Ascending aorta (tissue), 2 donors: Measurements from ENCODE around the gene ZBTB26. TPM values are rescaled to one million over a fixed set of nuclear protein-coding genes. Genes with fewer than 3 reads are reported as not detected.
"Not testable (repeated sequence)": the region's sequence is repeated elsewhere in the genome, so short reads cannot be mapped to it uniquely, and the experiment has no call there.

Source experiments
- DNase-seq, 2 donors: peaks; one replicate each; pipeline ENCODE4 v3.0.0-alpha.2; 2019; ENCODE audit warnings: low spot score in 2 of 2
- H3K27ac ChIP-seq, 2 donors: fragments of 200-600 bp; sonication (generic); one replicate each; pipeline ENCODE4 v1.5.1; 2016 to 2017; ENCODE audit warnings: mild to moderate bottlenecking in 1 of 2
- H3K27me3 ChIP-seq: fragments of 200-600 bp; sonication (generic); one replicate; pipeline ENCODE4 v1.5.1; 2017
- H3K36me3 ChIP-seq, 2 donors: fragments of 200-600 bp; sonication (generic); one replicate each; pipeline ENCODE4 v1.5.1; 2016
- H3K4me1 ChIP-seq, 2 donors: fragments of 200-600 bp; sonication (generic); one replicate each; pipeline ENCODE4 v1.5.1; 2016 to 2017; ENCODE audit warnings: mild to moderate bottlenecking in 1 of 2
- H3K4me3 ChIP-seq, 2 donors: fragments of 200-600 bp; sonication (generic); one replicate each; pipeline ENCODE4 v1.5.1; 2016 to 2017; ENCODE audit warnings: mild to moderate bottlenecking in 1 of 2
- H3K9me3 ChIP-seq, 2 donors: fragments of 200-600 bp; sonication (generic); one replicate each; pipeline ENCODE4 v1.5.1; 2016
- intact Hi-C: fragments of 100-400 bp; cut with DNase I; formaldehyde crosslinking; loops from one replicate; pipeline ENCODE4 v1.15.1; 2023
- total RNA-seq: library from RNA; depleted of rRNA; stranded (reverse); fragments of >200 nt; gene quantifications from one replicate; pipeline ENCODE4 v1.1.0, GENCODE V29; 2016
- TF ChIP-seq, protein P1 (sequence below), 3 experiments: fragments of 200-600 bp in 2 of 3; fragments of 450-650 bp in 1 of 3; sonication (generic) in 2 of 3; IDR thresholded peaks; one replicate each; pipeline ENCODE4 v1.5.1; 2016 to 2019; ENCODE audit warnings: antibody characterized with exemption in 3 of 3, mild to moderate bottlenecking in 1 of 3, moderate library complexity in 1 of 3

The ZBTB26 gene
- total RNA-seq, 1 donor from 2014 or later = 0.96 TPM

DNA sequence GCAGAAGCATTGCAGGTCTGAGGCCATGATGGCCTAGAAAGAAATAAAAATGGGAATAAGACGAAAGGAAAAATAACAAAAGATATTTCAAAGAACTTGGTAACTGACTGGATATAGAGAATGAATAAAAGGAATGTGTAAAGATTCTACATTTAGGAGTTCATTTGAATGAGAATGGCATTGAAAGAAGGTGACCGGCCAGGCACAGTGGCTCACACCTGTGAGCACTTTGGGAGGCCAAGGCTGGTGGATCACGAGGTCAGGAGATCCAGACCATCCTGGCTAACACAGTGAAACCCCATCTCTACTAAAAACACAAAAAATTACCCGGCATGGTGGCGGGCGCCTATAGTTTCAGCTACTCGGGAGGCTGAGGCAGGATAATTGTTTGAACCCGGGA is 8.6 kb downstream of the ZBTB26 start:
- DNase-seq = no peak
- Histone ChIP-seq H3K4me3 (no peak overlapping the region), H3K9me3 (no peaks in the 10 kb centered on the region), H3K4me1 (no peaks in the 10 kb centered on the region), H3K27me3 (no peaks in the 10 kb centered on the region), H3K36me3 (peaks cover 9 to 17% of the 10 kb centered on the region in 2 donors), H3K27ac (no peak overlapping the region)
- intact Hi-C loops = no loop called here
- TF ChIP-seq, protein P1, sequence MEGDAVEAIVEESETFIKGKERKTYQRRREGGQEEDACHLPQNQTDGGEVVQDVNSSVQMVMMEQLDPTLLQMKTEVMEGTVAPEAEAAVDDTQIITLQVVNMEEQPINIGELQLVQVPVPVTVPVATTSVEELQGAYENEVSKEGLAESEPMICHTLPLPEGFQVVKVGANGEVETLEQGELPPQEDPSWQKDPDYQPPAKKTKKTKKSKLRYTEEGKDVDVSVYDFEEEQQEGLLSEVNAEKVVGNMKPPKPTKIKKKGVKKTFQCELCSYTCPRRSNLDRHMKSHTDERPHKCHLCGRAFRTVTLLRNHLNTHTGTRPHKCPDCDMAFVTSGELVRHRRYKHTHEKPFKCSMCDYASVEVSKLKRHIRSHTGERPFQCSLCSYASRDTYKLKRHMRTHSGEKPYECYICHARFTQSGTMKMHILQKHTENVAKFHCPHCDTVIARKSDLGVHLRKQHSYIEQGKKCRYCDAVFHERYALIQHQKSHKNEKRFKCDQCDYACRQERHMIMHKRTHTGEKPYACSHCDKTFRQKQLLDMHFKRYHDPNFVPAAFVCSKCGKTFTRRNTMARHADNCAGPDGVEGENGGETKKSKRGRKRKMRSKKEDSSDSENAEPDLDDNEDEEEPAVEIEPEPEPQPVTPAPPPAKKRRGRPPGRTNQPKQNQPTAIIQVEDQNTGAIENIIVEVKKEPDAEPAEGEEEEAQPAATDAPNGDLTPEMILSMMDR (IDR thresholded peaks at IDR 0.05) = no peak

DNA sequence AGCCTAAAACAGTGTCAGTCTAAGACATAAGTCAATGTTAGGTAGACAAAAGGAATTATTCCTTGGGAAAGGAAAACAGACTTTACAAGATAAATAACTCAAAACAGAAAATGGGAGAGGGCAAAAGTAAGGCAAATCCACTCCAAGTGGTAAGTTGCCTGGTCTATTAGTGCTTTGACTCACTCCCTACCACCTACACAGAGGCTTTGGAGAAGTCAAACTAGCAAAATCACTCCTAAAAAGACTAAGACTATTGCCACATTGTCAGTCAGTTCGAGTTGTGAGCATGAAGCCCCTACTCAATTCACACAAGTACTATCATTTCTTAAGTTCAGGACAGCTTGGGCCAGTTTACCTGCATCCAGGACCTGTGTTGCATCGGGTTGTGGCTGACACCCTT is 13.0 kb downstream of the ZBTB26 start:
- intact Hi-C loops = no loop called here
- Histone ChIP-seq H3K4me1 (no peaks in the 10 kb centered on the region), H3K27me3 (no peaks in the 10 kb centered on the region), H3K4me3 (no peak overlapping the region), H3K9me3 (no peaks in the 10 kb centered on the region), H3K36me3 (peaks cover 9 to 17% of the 10 kb centered on the region in 2 donors), H3K27ac (no peak overlapping the region)
- no peak for DNase-seq
- TF ChIP-seq, protein P1 (IDR thresholded peaks at IDR 0.05) = no peak

DNA sequence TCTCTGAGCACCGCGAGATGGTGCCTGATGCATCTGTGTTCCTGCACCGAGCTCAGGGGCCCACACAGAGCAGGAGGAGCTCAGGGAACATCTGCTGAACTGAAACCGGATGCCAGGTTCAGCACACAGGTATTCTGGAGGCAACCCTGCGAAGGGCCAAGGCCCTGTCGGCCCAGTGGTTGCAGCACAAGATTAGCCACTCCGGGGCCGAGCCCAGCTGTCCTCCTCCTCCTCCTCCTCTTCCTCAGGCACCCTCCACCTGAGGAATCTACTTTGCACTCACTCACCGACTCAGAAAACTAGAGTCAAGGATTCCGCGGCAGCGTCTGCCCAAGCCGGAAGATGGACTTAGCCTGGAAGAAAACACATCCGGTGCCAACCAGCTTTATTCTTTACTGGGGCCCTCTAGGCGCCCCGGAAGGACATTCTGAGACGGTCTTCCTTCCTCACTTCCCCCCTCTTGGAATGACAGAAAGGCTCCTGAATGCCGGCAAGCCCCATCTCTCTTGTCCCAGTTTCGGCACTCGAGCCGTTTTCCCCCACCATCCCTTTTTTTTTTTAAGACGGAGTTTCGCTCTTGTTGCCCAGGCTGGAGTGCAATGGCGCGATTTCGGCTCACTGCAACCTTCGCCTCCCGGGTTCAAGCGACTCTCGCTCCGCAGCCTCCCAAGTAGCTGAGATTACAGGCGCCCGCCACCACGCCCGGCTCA is 18.2 kb downstream of the ZBTB26 start, which contains the start of gene ZBTB6:
TSS of gene ZBTB6 (minus strand) at position 360 of the 710 bp plus-strand sequence. CDS start 1,251 bp downstream, outside the sequence.
- Histone ChIP-seq H3K4me3 (peak within 1 kb of the TSS; percentile 84 to 98), H3K27me3 (no peaks in the 10 kb centered on the region), H3K27ac (peak within 1 kb of the TSS; percentile 85 to 87), H3K36me3 (peaks cover 8 to 21% of the 10 kb centered on the region in 2 donors), H3K4me1 (peaks cover 0 to 3% of the 10 kb centered on the region in 2 donors), H3K9me3 (no peaks in the 10 kb centered on the region)
- intact Hi-C loops = loop anchor here (1.0 to 2.0 kb wide), 2 partner anchors 8 to 18 kb away; partner anchors contain the start of genes RC3H2 and ZBTB26
- peak; percentile 21 to 87 for DNase-seq
- TF ChIP-seq, protein P1 (IDR thresholded peaks at IDR 0.05) = peak in 1 of 3 experiments; percentile 6

DNA sequence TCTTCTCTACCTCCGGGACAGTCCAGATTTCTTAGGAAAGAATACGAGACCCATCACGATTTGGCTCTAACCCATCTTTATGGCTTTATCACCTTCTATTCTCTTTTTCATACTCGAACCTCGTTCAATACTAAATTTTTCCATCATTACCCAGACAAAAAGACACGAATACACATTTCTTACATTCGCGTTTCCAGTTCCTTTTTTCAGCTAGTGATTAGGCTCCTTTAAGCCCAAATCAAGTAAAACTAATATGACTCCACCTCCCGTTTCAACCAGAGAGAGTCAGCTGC is 18.7 kb downstream of the ZBTB26 start:
- intact Hi-C loops = loop anchor here (2.0 kb wide), 1 partner anchor 18 kb away; the partner anchor contains the start of gene ZBTB26
- TF ChIP-seq, protein P1 (IDR thresholded peaks at IDR 0.05) = no peak
- H3K9me3 ChIP-seq = no peaks in the 10 kb centered on the region
- peak overlapping the region; percentile 85 to 87 for H3K27ac ChIP-seq
- H3K4me1 ChIP-seq = peaks cover 0 to 3% of the 10 kb centered on the region in 2 donors
- DNase-seq = no peak
- H3K27me3 ChIP-seq = no peaks in the 10 kb centered on the region
- peaks cover 8 to 21% of the 10 kb centered on the region in 2 donors for H3K36me3 ChIP-seq
- H3K4me3 ChIP-seq = peak overlapping the region; percentile 84 to 98

DNA sequence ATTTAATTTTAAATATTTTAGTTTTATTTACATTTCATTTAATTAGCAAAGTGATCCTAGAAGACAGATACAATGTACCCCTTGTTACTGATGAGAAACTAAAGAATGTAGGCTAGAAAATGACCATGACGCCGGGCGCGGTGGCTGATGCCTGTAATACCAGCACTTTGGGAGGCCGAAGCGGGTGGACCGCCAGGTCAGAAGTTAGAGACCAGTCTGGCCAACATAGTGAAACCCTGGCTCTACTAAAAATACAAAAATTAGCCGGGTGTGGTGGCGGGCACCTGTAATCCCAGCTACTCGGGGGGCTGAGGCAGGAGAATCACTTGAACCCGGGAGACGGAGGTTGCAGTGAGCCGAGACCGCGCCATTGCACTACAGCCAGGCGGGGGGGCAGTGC is 25.2 kb downstream of the ZBTB26 start:
- not testable (repeated sequence) for H3K27me3 ChIP-seq, DNase-seq, H3K4me3 ChIP-seq, H3K9me3 ChIP-seq
- peak overlapping the region in 1 of 2 donors; percentile 97 for H3K27ac ChIP-seq
- peaks cover 0 to 23% of the 10 kb centered on the region in 2 donors for H3K4me1 ChIP-seq
- H3K36me3 ChIP-seq = peaks cover 5 to 16% of the 10 kb centered on the region in 2 donors
- intact Hi-C loops = loop anchor here (10.0 kb wide), 2 partner anchors 169 to 1369 kb away; no protein-coding TSS in a partner anchor
